A673 (cell line): ENCODE data around the gene PPARGC1A. TPM values are rescaled to one million over a fixed set of nuclear protein-coding genes. Genes with fewer than 3 reads are reported as not detected.

ENCODE experiments used
- BruUV-seq: library from RNA; stranded (reverse); fragments of 400-500 nt; replicated peaks from 2 replicates; lab custom pipeline; 2021; lab: Mats Ljungman, UMichigan
- CTCF ChIA-PET: fragments of 300-600 bp; sonication (Branson Sonifier 250); formaldehyde crosslinking; loops from one replicate; lab custom pipeline; 2022; ENCODE audit warnings: antibody characterized with exemption; lab: Charles Lee
- POLR2A ChIA-PET: fragments of 300-600 bp; sonication (Branson Sonifier 250); formaldehyde crosslinking; loops from one replicate; lab custom pipeline; 2022; ENCODE audit warnings: antibody characterized with exemption; ENCODE audit not compliant: low non-redundant PET; lab: Charles Lee
- DNase-seq: peaks from one replicate; pipeline ENCODE4 v3.0.0-alpha.2; 2015; ENCODE audit warnings: low spot score
- H3K27ac ChIP-seq: fragments of 200-600 bp; sonication (generic); 2 replicates; pipeline ENCODE4 v1.5.1; 2016; ENCODE audit warnings: mixed run types, low read depth, mild to moderate bottlenecking, mixed read lengths, antibody characterized with exemption, low read length; ENCODE audit not compliant: poor library complexity, severe bottlenecking
- H3K27me3 ChIP-seq: fragments of 200-600 bp; sonication (generic); replicated peaks from 2 replicates; pipeline ENCODE4 v1.6.1; 2017; ENCODE audit warnings: mixed run types, low read depth, mild to moderate bottlenecking, mixed read lengths, antibody characterized with exemption, low read length; ENCODE audit not compliant: insufficient read depth, poor library complexity
- H3K36me3 ChIP-seq: fragments of 200-600 bp; sonication (generic); 2 replicates; pipeline ENCODE4 v1.6.1; 2016; ENCODE audit warnings: mixed run types, mild to moderate bottlenecking, mixed read lengths, antibody characterized with exemption, low read length; ENCODE audit not compliant: insufficient read depth, poor library complexity, severe bottlenecking
- H3K4me1 ChIP-seq: fragments of 200-600 bp; sonication (generic); 2 replicates; pipeline ENCODE4 v1.6.1; 2017; ENCODE audit warnings: mixed run types, mild to moderate bottlenecking, mixed read lengths, antibody characterized with exemption, low read length; ENCODE audit not compliant: insufficient read depth, poor library complexity, severe bottlenecking
- H3K4me3 ChIP-seq: fragments of 200-600 bp; sonication (generic); 2 replicates; pipeline ENCODE4 v1.5.1; 2016; ENCODE audit warnings: low read depth, mixed run types, mild to moderate bottlenecking, mixed read lengths, low read length; ENCODE audit not compliant: poor library complexity, severe bottlenecking
- H3K9me3 ChIP-seq: fragments of 200-600 bp; sonication (generic); 2 replicates; pipeline ENCODE4 v1.6.1; 2016; ENCODE audit warnings: mixed run types, low read depth, mild to moderate bottlenecking, mixed read lengths, antibody characterized with exemption, low read length; ENCODE audit not compliant: poor library complexity, severe bottlenecking
- CTCF ChIP-seq: fragments of 300-800, 200-600 bp; sonication (generic); conservative IDR thresholded peaks from 2 replicates; pipeline ENCODE4 v1.5.1; 2017; ENCODE audit warnings: low read depth, mild to moderate bottlenecking, antibody characterized with exemption, low read length, moderate library complexity, mixed read lengths
- EZH2 ChIP-seq: fragments of 200-600 bp; sonication (generic); IDR thresholded peaks from 2 replicates; pipeline ENCODE4 v1.6.1; 2017; ENCODE audit warnings: borderline replicate concordance, low read depth, mild to moderate bottlenecking, mixed read lengths, antibody characterized with exemption, low read length; ENCODE audit not compliant: poor library complexity, severe bottlenecking
- intact Hi-C: fragments of 100-400 bp; cut with micrococcal nuclease; formaldehyde crosslinking; loops from one replicate; pipeline ENCODE4 v1.10.0; 2022; ENCODE audit not compliant: unreplicated experiment
- total RNA-seq: library from RNA; stranded (reverse); gene quantifications from 2 replicates; pipeline ENCODE4 v1.2.3, GENCODE V29; 2021

Gene PPARGC1A
- total RNA-seq, 1 experiment from 2014 or later: not detected

GRCh38 chr4:23855912-23856605 is 33.8 kb downstream of the PPARGC1A start:
- intact Hi-C loops: no loop called here
- no peak for DNase-seq
- no peak overlapping the region for H3K4me3 ChIP-seq
- TF ChIP-seq CTCF: no peak
- TF ChIP-seq EZH2: no peak
- H3K27me3 ChIP-seq: no peaks in the 10 kb centered on the region
- ChIA-PET POLR2A (no interaction called here), CTCF (no interaction called here)
- no peaks in the 10 kb centered on the region for H3K36me3 ChIP-seq
- no TSS peak for BruUV-seq
- H3K9me3 ChIP-seq: no peaks in the 10 kb centered on the region
- H3K4me1 ChIP-seq: no peaks in the 10 kb centered on the region
- H3K27ac ChIP-seq: no peak overlapping the region

- TF ChIP-seq CTCF (no peak), EZH2 (no peak)
- no TSS peak for BruUV-seq
- ChIA-PET CTCF (no interaction called here), POLR2A (no interaction called here)
- no peak for DNase-seq
- no peaks in the 10 kb centered on the region for H3K27me3 ChIP-seq
- H3K9me3 ChIP-seq: no peaks in the 10 kb centered on the region
- intact Hi-C loops: no loop called here
- no peak overlapping the region for H3K4me3 ChIP-seq
- no peaks in the 10 kb centered on the region for H3K4me1 ChIP-seq
- no peak overlapping the region for H3K27ac ChIP-seq
- no peaks in the 10 kb centered on the region for H3K36me3 ChIP-seq
Measured at GRCh38 chr4:23853986-23854660, 35.7 kb downstream of the PPARGC1A start.

GRCh38 chr4:23851464-23851863 is 38.4 kb downstream of the PPARGC1A start:
- H3K27ac ChIP-seq: no peak overlapping the region
- no peaks in the 10 kb centered on the region for H3K36me3 ChIP-seq
- ChIA-PET CTCF (no interaction called here), POLR2A (no interaction called here)
- no peaks in the 10 kb centered on the region for H3K27me3 ChIP-seq
- intact Hi-C loops: no loop called here
- H3K9me3 ChIP-seq: no peaks in the 10 kb centered on the region
- no peak overlapping the region for H3K4me3 ChIP-seq
- no peak for DNase-seq
- no peaks in the 10 kb centered on the region for H3K4me1 ChIP-seq
- TF ChIP-seq EZH2: no peak
- TF ChIP-seq CTCF: no peak
- no TSS peak for BruUV-seq
